A549 (cell line): ENCODE data around the gene PKDREJ.

ENCODE experiments used
- CEBPB ChIP-seq, 2 experiments: fragments of >200 bp in 1 of 2; sonication (Bioruptor Twin) in 1 of 2; formaldehyde crosslinking in 1 of 2; IDR thresholded peaks; 2 replicates each; pipeline ENCODE4 v1.6.1; 2012 to 2016
- CTCF ChIP-seq: fragments of >200 bp; sonication (Bioruptor Twin); formaldehyde crosslinking; IDR thresholded peaks from 3 replicates; pipeline ENCODE4 v1.5.1; 2016
- EP300 ChIP-seq, 2 experiments: fragments of >200 bp; sonication (Bioruptor Twin); formaldehyde crosslinking; IDR thresholded peaks; 2 replicates in 1 of 2; 3 replicates in 1 of 2; pipeline ENCODE4 v1.6.1; 2016 to 2017
- HDAC2 ChIP-seq: fragments of 200-600 bp; sonication (generic); IDR thresholded peaks from 2 replicates; pipeline ENCODE4 v1.6.1; 2016
- MAFK ChIP-seq: fragments of 450-650 bp; IDR thresholded peaks from 2 replicates; pipeline ENCODE4 v1.6.1; 2014; ENCODE audit not compliant: partially characterized antibody
- POLR2A ChIP-seq: IDR thresholded peaks from 2 replicates; pipeline ENCODE4 v1.6.1; 2012; ENCODE audit warnings: mild to moderate bottlenecking, low read length
- RNF2 ChIP-seq: fragments of 200-600 bp; sonication (generic); IDR thresholded peaks from 2 replicates; pipeline ENCODE4 v1.6.1; 2016; ENCODE audit warnings: low read depth, mild to moderate bottlenecking, antibody characterized with exemption, moderate library complexity, borderline replicate concordance

- TF ChIP-seq CTCF (no peak), CEBPB (IDR thresholded peaks at IDR 0.05) (no peak), POLR2A (no peak), EP300 (IDR thresholded peaks at IDR 0.05) (no peak), RNF2 (no peak), HDAC2 (no peak), MAFK (no peak)
Observed at GRCh38 chr22:46292173-46292572, 29.0 kb upstream of the PKDREJ start.
